GM21381 (cell line): Measurements from ENCODE around the gene C11orf21.

Experiments
- ATAC-seq: cut with Tn5 transposase; IDR thresholded peaks from one replicate; pipeline ENCODE4 v1.9.1; 2021; ENCODE audit warnings: mild to moderate bottlenecking, moderate library complexity; ENCODE audit not compliant: unreplicated experiment

C11orf21 gene

DNA sequence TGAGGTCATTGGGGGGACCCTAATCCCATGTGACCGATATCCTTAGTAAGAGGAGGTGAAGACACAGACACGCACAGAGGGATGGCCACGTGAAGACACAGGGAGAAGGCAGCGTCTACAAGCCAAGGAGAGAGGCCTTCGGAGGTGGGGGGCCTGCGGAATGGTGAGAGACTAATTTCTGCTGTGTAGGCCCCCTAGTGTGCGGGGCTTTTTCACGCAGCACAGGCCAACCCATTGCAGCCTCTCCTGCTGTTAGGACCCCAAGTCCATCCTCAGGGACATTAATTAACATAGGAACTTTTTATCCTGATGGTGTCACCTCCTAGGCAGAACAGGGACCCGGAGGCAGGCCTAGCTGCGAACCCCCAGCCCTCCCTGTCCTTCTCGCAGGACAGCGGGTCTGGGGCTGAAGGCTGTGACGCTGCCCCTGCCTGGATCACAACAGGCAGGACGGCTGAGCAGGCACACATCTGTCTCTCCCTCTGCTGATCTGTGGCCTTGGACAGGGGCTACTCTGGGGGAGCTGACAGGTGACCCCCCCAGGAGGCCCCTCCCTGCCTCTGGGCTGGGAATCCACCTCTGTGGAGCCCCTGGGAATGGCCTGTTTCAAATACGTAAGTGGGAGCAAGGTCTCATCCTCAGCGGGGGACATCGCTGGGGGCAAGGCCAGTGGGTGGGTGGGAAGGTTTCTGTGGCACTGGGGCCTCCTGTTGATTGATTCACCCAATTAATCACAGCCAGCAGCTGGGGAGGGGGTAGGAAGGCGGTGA lies 39.2 kb downstream of the C11orf21 start:
- no peak for ATAC-seq

- ATAC-seq = no peak
Observed at GRCh38 chr11:2261436-2262230, 40.1 kb downstream of the C11orf21 start.

DNA sequence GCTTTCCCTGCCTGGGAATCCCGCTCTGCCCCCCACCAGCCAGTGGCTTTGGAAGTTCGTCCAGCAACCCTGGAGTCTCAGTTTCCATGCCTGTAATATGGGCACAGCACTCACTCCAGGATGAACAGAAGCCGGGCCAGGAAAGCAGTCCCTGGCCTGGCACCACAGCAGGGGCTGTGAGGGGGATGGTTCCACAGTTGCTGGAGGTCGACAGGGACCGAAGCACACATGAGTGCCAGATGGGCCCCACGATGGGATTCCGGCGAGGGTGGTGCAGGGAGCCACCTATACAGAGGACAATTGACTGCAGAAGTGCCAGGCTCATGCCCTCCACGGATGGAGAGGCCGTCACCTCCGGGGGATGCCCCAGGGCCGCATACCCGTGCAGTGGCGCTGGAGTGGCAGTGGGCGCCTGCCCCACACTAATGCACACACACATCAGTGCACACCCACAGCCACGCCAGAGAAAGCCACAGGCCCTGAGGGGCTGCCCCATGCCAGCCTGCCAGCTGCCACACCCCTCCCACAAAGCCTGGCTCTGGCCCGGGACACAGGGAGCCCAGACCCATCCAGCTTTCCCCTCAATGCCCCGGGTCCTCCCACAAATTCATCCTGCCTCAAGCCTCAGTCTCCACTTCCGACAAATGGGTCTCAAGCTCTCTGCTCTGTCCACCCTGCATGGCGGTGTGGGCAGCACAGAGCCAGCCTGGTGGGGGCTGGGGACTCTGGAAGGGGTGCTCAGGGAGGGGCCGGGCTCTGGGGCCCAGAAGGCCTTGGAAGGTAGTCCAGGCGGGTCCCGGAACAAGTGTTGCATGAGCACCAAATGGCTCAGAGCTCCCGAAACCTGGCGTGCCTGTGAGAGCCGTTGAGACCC lies 41.0 kb downstream of the C11orf21 start:
- no peak for ATAC-seq

GRCh38 chr11:2259897-2260451 lies 41.7 kb downstream of the C11orf21 start:
- ATAC-seq = no peak

GRCh38 chr11:2259466-2259830 lies 42.3 kb downstream of the C11orf21 start:
- ATAC-seq = no peak

GRCh38 chr11:2258501-2259465 lies 42.9 kb downstream of the C11orf21 start:
- no peak for ATAC-seq

DNA sequence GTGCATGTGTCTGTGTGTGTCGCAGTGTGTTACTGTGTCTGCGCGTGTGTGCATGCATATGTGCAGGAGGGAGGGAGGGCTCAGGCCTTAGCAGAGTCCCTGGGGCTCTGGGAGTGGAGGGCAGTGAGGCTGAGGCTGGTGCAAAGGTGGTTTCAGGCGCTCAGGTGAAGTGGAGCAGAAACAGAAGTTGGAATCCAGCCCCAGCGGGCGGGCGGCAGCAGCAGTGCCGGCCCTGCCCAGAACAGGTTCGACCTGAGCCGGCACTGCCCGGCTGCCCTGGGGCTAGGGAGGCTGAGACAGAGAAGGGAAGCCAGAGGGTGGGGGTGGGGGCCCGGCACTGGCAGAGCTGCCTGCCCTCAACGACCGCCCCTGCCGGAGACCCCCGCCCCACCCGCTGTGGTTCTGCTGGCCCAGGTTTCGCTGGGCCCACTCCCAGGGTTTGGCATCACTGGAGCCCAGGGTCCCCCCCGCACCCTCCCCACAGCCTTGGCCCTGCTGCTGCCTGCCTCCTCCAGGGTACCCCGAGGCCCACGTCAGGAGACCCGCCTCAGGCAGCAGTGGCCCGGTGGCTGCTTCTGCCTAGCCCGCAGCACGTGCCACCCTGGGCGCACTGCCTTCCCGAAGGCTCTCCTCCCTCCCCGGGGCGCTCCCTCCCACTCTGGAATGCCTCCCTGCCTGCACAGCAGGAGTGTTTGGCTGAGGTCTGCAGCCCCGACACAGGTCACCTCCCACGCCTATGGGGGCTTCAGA lies 44.6 kb downstream of the C11orf21 start:
- no peak for ATAC-seq

- ATAC-seq = no peak
Observed at GRCh38 chr11:2256293-2256913, 45.3 kb downstream of the C11orf21 start.

- ATAC-seq = no peak
Observed at GRCh38 chr11:2252018-2252417, 49.7 kb downstream of the C11orf21 start.

- ATAC-seq = no peak
Observed at GRCh38 chr11:2251138-2251537, 50.6 kb downstream of the C11orf21 start.

- ATAC-seq = no peak
Observed at GRCh38 chr11:2250485-2250884, 51.2 kb downstream of the C11orf21 start.

DNA sequence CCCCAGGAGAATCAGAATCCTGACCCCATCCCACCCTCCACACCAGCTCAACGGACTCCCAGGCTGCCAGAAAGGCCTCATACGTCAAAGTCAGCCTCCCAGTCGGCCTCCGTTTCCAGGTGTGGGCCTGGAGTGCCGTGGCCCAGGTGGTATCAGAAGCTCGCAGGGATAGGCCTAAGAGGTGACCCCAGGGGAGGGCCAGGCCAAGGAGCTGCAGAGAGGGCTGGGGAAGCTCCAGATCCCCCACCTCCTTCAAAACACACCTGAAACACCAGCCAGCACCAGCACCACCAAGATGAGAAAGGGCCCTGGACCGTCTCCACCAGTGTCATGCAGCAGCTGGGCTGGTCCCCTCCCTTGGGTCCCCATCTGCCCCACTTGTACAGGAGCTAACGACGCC lies 51.7 kb downstream of the C11orf21 start:
- ATAC-seq = no peak

DNA sequence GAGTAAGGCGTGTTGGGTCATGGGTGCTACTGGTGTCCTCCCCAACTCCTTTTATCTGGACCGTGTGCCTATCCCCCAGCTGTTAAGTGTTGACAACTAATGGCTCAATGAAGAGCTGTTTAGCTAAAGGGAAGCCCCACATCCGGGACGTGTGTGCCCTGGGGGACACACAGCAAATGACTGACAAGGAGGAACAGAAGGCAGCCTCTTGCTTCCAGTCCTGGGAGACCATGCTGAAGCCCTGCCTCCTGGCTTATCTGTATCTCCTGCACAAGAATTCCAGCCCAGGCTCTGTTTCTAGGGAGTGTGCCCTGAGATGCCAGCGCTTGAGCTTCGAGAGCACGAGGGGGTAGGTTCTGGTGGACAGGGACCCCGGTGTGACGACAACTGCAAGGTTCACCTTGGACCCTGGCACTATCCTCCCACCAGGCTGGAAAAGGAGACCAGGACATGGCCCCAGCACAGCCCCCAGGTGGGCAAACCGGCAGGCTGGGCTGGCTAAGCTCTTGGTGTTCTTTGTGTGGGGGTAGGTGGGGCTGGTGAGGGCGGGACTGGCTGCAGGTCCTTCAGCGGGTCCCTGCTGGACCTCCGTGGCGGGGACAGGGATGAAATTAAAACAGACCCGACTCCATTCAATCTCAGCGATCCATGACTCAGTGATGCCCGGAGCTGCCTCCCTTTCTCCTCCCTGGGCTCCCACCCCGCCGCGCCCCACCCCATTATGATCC lies 52.4 kb downstream of the C11orf21 start:
- no peak for ATAC-seq

DNA sequence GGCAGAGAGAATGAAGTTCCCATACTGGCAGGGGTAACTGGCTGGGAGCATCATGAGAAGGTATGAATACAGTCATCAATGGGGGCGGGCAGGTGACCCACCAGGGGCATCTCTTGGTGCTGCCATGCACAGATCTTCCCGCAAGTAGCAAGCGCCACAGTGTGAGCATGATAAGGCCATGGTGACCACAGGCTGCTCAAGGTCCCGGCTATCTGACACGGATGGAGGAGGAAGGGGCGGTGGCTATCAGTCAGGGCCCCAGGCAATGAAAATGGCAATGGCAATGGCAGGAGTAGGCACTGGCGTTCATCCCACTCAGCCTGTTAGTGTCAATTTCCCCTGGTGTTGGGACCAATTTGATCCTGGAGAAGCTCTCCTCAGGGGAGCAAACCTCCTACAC lies 53.0 kb downstream of the C11orf21 start:
- no peak for ATAC-seq

- no peak for ATAC-seq
Observed at GRCh38 chr11:2248242-2248641, 53.5 kb downstream of the C11orf21 start.

- ATAC-seq = no peak
Observed at GRCh38 chr11:2247496-2247895, 54.2 kb downstream of the C11orf21 start.
